ENCODE data around the gene SCGB1A1. TPM values are rescaled to one million over a fixed set of nuclear protein-coding genes. Genes with fewer than 3 reads are reported as not detected.

The SCGB1A1 gene
- total RNA-seq, 1 donor: not detected

- H3K4me3 ChIP-seq (ENCODE audit: insufficient read depth, low read length): no peak overlapping the region
- no peaks in the 10 kb centered on the region for H3K36me3 ChIP-seq (ENCODE audit: insufficient read depth, low read length)
- H4K20me1 ChIP-seq (ENCODE audit: insufficient read depth, low read length): no peaks in the 10 kb centered on the region
- H2AFZ ChIP-seq (ENCODE audit: low read length): no peak overlapping the region
- no peak overlapping the region for H3K27ac ChIP-seq (ENCODE audit: low read depth, low read length)
- no peaks in the 10 kb centered on the region for H3K79me2 ChIP-seq (ENCODE audit: insufficient read depth, low read length)
- H3K4me2 ChIP-seq (ENCODE audit: insufficient read depth, low read length): no peak overlapping the region
- TF ChIP-seq, protein P1, sequence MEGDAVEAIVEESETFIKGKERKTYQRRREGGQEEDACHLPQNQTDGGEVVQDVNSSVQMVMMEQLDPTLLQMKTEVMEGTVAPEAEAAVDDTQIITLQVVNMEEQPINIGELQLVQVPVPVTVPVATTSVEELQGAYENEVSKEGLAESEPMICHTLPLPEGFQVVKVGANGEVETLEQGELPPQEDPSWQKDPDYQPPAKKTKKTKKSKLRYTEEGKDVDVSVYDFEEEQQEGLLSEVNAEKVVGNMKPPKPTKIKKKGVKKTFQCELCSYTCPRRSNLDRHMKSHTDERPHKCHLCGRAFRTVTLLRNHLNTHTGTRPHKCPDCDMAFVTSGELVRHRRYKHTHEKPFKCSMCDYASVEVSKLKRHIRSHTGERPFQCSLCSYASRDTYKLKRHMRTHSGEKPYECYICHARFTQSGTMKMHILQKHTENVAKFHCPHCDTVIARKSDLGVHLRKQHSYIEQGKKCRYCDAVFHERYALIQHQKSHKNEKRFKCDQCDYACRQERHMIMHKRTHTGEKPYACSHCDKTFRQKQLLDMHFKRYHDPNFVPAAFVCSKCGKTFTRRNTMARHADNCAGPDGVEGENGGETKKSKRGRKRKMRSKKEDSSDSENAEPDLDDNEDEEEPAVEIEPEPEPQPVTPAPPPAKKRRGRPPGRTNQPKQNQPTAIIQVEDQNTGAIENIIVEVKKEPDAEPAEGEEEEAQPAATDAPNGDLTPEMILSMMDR (IDR thresholded peaks at IDR 0.05; ENCODE audit: extremely low read depth, low read depth, low read length): no peak
- H3K27me3 ChIP-seq (ENCODE audit: insufficient read depth, low read length): no peaks in the 10 kb centered on the region
- no peaks in the 10 kb centered on the region for H3K9me3 ChIP-seq (ENCODE audit: low read depth, low read length)
- peaks cover 9% of the 10 kb centered on the region for H3K4me1 ChIP-seq (ENCODE audit: insufficient read depth, low read length)
- no peak for DNase-seq (ENCODE audit: insufficient read length, low spot score, missing footprints)
Measured at GRCh38 chr11:62416596-62416995, 2.2 kb upstream of the SCGB1A1 start.

DNA sequence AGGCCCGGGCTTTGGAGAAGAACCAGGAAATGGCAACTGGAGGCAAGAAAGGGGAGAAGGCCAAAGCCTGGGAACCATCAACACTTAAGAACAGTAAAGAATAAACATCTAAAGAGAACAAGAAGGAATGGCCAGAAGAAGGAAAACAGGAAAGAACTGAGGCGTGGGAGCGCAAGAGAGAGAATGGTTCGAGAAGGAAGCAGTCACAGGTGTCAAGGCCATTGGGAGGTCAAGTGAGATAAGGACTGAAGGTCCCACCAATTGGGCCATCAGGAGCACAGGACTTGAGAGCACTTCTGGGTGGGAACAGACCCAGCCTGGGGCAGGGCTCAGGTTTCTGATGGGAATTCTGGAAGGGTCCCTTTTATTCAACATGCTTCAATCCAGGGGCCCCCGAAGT is 697 bp upstream of the SCGB1A1 start:
- no peak overlapping the region for H3K27ac ChIP-seq (ENCODE audit: low read depth, low read length)
- DNase-seq (ENCODE audit: insufficient read length, low spot score, missing footprints): peak; percentile 44
- no peak overlapping the region for H2AFZ ChIP-seq (ENCODE audit: low read length)
- no peaks in the 10 kb centered on the region for H3K36me3 ChIP-seq (ENCODE audit: insufficient read depth, low read length)
- TF ChIP-seq, protein P1 (IDR thresholded peaks at IDR 0.05; ENCODE audit: extremely low read depth, low read depth, low read length): no peak
- H3K4me1 ChIP-seq (ENCODE audit: insufficient read depth, low read length): peaks cover 9% of the 10 kb centered on the region
- H4K20me1 ChIP-seq (ENCODE audit: insufficient read depth, low read length): no peaks in the 10 kb centered on the region
- no peak overlapping the region for H3K4me3 ChIP-seq (ENCODE audit: insufficient read depth, low read length)
- no peaks in the 10 kb centered on the region for H3K79me2 ChIP-seq (ENCODE audit: insufficient read depth, low read length)
- H3K9me3 ChIP-seq (ENCODE audit: low read depth, low read length): no peaks in the 10 kb centered on the region
- H3K4me2 ChIP-seq (ENCODE audit: insufficient read depth, low read length): no peak overlapping the region
- no peaks in the 10 kb centered on the region for H3K27me3 ChIP-seq (ENCODE audit: insufficient read depth, low read length)

DNA sequence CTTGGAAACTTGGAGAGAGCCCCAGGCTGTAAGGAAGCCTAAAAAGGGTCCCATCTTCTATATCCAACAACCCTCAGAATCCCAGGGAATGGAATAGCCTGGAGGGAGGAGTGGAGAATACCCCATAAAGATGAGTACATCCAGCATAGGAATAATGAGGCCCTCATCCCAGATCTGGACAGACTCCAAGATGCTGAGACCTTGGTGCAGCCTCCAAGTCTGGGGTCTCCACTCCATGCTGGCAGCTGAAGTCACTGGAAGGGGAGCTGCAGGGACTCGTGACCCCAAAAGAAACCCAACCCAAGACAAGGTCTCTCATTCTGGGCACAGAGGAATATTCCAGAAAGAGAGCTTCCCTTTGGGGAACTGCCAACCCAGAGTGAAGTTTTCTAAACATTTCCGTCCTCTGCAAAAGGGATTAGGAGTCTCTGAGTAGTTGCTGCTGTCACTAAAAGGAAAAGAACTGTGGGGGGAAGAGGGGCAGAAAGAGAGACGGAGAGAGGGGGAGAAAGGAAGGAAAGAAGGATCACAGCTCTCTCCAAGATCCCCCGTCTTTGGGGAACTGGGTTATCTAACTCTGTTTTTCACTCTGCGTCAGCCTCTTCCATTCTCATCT is 589 bp downstream of the SCGB1A1 start:
- Histone ChIP-seq H3K4me2 (ENCODE audit: insufficient read depth, low read length) (no peak overlapping the region), H3K27me3 (ENCODE audit: insufficient read depth, low read length) (no peaks in the 10 kb centered on the region), H3K4me1 (ENCODE audit: insufficient read depth, low read length) (peaks cover 9% of the 10 kb centered on the region), H3K4me3 (ENCODE audit: insufficient read depth, low read length) (no peak overlapping the region), H3K9me3 (ENCODE audit: low read depth, low read length) (no peaks in the 10 kb centered on the region), H3K36me3 (ENCODE audit: insufficient read depth, low read length) (no peaks in the 10 kb centered on the region), H2AFZ (ENCODE audit: low read length) (peak overlapping the region; percentile 74), H3K79me2 (ENCODE audit: insufficient read depth, low read length) (no peaks in the 10 kb centered on the region), H4K20me1 (ENCODE audit: insufficient read depth, low read length) (no peaks in the 10 kb centered on the region), H3K27ac (ENCODE audit: low read depth, low read length) (no peak overlapping the region)
- peak; percentile 41 for DNase-seq (ENCODE audit: insufficient read length, low spot score, missing footprints)
- TF ChIP-seq, protein P1 (IDR thresholded peaks at IDR 0.05; ENCODE audit: extremely low read depth, low read depth, low read length): no peak

- Histone ChIP-seq H4K20me1 (ENCODE audit: insufficient read depth, low read length) (no peaks in the 10 kb centered on the region), H3K9me3 (ENCODE audit: low read depth, low read length) (no peaks in the 10 kb centered on the region), H3K79me2 (ENCODE audit: insufficient read depth, low read length) (no peaks in the 10 kb centered on the region), H2AFZ (ENCODE audit: low read length) (peak overlapping the region; percentile 74), H3K27me3 (ENCODE audit: insufficient read depth, low read length) (no peaks in the 10 kb centered on the region), H3K27ac (ENCODE audit: low read depth, low read length) (no peak overlapping the region), H3K4me1 (ENCODE audit: insufficient read depth, low read length) (peaks cover 9% of the 10 kb centered on the region), H3K4me3 (ENCODE audit: insufficient read depth, low read length) (no peak overlapping the region), H3K36me3 (ENCODE audit: insufficient read depth, low read length) (no peaks in the 10 kb centered on the region), H3K4me2 (ENCODE audit: insufficient read depth, low read length) (no peak overlapping the region)
- no peak for DNase-seq (ENCODE audit: insufficient read length, low spot score, missing footprints)
- TF ChIP-seq, protein P1 (IDR thresholded peaks at IDR 0.05; ENCODE audit: extremely low read depth, low read depth, low read length): no peak
Measured at GRCh38 chr11:62419943-62420342, 1.1 kb downstream of the SCGB1A1 start.

Data from osteoblast (primary cell).